Measurements from ENCODE around the gene RPL3. TPM values are rescaled to one million over a fixed set of nuclear protein-coding genes. Genes with fewer than 3 reads are reported as not detected.

The RPL3 gene
- total RNA-seq, 1 donor from 2014 or later = 8,485 TPM

GRCh38 chr22:39301108-39301507 lies 18.3 kb downstream of the RPL3 start:
- TF ChIP-seq CTCF (IDR thresholded peaks at IDR 0.05; ENCODE audit: insufficient read depth, low read length, severe bottlenecking) = no peak
- DNase-seq (ENCODE audit: low read depth) (no peak), FAIRE-seq (no peak)
- H3K4me3 ChIP-seq (ENCODE audit: low read depth, low read length) = no peak overlapping the region
- H3K36me3 ChIP-seq (ENCODE audit: control insufficient read depth, insufficient read depth, low read length) = no peaks in the 10 kb centered on the region
- no peaks in the 10 kb centered on the region for H3K27me3 ChIP-seq (ENCODE audit: control insufficient read depth, insufficient read depth, low read length)

- Histone ChIP-seq H3K4me3 (ENCODE audit: low read depth, low read length) (no peak overlapping the region), H3K36me3 (ENCODE audit: control insufficient read depth, insufficient read depth, low read length) (no peaks in the 10 kb centered on the region), H3K27me3 (ENCODE audit: control insufficient read depth, insufficient read depth, low read length) (no peaks in the 10 kb centered on the region)
- FAIRE-seq (no peak), DNase-seq (ENCODE audit: low read depth) (no peak)
- TF ChIP-seq CTCF (IDR thresholded peaks at IDR 0.05; ENCODE audit: insufficient read depth, low read length, severe bottlenecking) = no peak
Observed at GRCh38 chr22:39300186-39300830, 19.1 kb downstream of the RPL3 start.

- no peak overlapping the region for H3K4me3 ChIP-seq (ENCODE audit: low read depth, low read length)
- TF ChIP-seq CTCF (IDR thresholded peaks at IDR 0.05; ENCODE audit: insufficient read depth, low read length, severe bottlenecking) = no peak
- H3K27me3 ChIP-seq (ENCODE audit: control insufficient read depth, insufficient read depth, low read length) = no peaks in the 10 kb centered on the region
- no peaks in the 10 kb centered on the region for H3K36me3 ChIP-seq (ENCODE audit: control insufficient read depth, insufficient read depth, low read length)
- FAIRE-seq (no peak), DNase-seq (ENCODE audit: low read depth) (no peak)
Observed at GRCh38 chr22:39299829-39300178, 19.6 kb downstream of the RPL3 start.

- FAIRE-seq (no peak), DNase-seq (ENCODE audit: low read depth) (no peak)
Observed at GRCh38 chr22:39298241-39298987, 21.0 kb downstream of the RPL3 start.

GRCh38 chr22:39297490-39298240 lies 21.8 kb downstream of the RPL3 start:
- no peak for FAIRE-seq

More at GRCh38 chr22:39298241-39298987, 21.0 kb downstream of the RPL3 start:
- H3K27me3 ChIP-seq (ENCODE audit: control insufficient read depth, insufficient read depth, low read length) = no peaks in the 10 kb centered on the region
- H3K4me3 ChIP-seq (ENCODE audit: low read depth, low read length) = no peak overlapping the region
- no peak for TF ChIP-seq CTCF (IDR thresholded peaks at IDR 0.05; ENCODE audit: insufficient read depth, low read length, severe bottlenecking)
- H3K36me3 ChIP-seq (ENCODE audit: control insufficient read depth, insufficient read depth, low read length) = no peaks in the 10 kb centered on the region

More at GRCh38 chr22:39297490-39298240, 21.8 kb downstream of the RPL3 start:
- DNase-seq (ENCODE audit: low read depth) = no peak
- no peaks in the 10 kb centered on the region for H3K36me3 ChIP-seq (ENCODE audit: control insufficient read depth, insufficient read depth, low read length)
- H3K27me3 ChIP-seq (ENCODE audit: control insufficient read depth, insufficient read depth, low read length) = no peaks in the 10 kb centered on the region
- TF ChIP-seq CTCF (IDR thresholded peaks at IDR 0.05; ENCODE audit: insufficient read depth, low read length, severe bottlenecking) = no peak
- H3K4me3 ChIP-seq (ENCODE audit: low read depth, low read length) = no peak overlapping the region

All from bronchial epithelial cell (primary cell).